Naive B cell (primary cell): ENCODE measurements around the gene ATP10A. TPM values are rescaled to one million over a fixed set of nuclear protein-coding genes. Genes with fewer than 3 reads are reported as not detected.

Experiments
- ATAC-seq, 2 donors: fragments of 150-1000 bp; cut with Tn5 transposase; 2 replicates each; pipeline ENCODE4 v1.10.0; 2021; ENCODE audit warnings: low read depth in 2 of 2, mild to moderate bottlenecking in 2 of 2, moderate library complexity in 2 of 2
- DNase-seq: peaks from one replicate; pipeline ENCODE4 v3.0.0; 2022
- H3K27ac Mint-ChIP-seq, 6 donors: one replicate each; pipeline ENCODE4 v1.8.0; 2020 to 2022; ENCODE audit warnings: mild to moderate bottlenecking in 6 of 6, mixed read lengths in 6 of 6, moderate library complexity in 5 of 6, inconsistent platforms in 2 of 6
- H3K27me3 Mint-ChIP-seq, 3 donors: one replicate each; pipeline ENCODE4 v1.8.0; 2021 to 2022; ENCODE audit warnings: mixed read lengths in 3 of 3, mild to moderate bottlenecking in 1 of 3
- H3K36me3 Mint-ChIP-seq, 2 donors: one replicate each; pipeline ENCODE4 v1.8.0; 2020 to 2022; ENCODE audit warnings: mixed read lengths in 2 of 2, inconsistent platforms in 1 of 2, mild to moderate bottlenecking in 1 of 2
- H3K4me1 Mint-ChIP-seq, 3 donors: one replicate each; pipeline ENCODE4 v1.8.0; 2020 to 2022; ENCODE audit warnings: mixed read lengths in 3 of 3, inconsistent platforms in 1 of 3, mild to moderate bottlenecking in 1 of 3, moderate library complexity in 1 of 3
- H3K4me3 Mint-ChIP-seq, 8 donors: one replicate each; pipeline ENCODE4 v1.8.0; 2020 to 2022; ENCODE audit warnings: mild to moderate bottlenecking in 8 of 8, mixed read lengths in 8 of 8, moderate library complexity in 8 of 8, inconsistent platforms in 2 of 8
- H3K9me3 Mint-ChIP-seq, 7 donors: one replicate each; pipeline ENCODE4 v1.8.0; 2020 to 2022; ENCODE audit warnings: mixed read lengths in 7 of 7, mild to moderate bottlenecking in 5 of 7, inconsistent platforms in 2 of 7, moderate library complexity in 1 of 7
- polyA plus RNA-seq, 6 donors: library from polyadenylated mRNA; unstranded; fragments of 300-500 nt; fragmentation: Illumina TruSeq; gene quantifications; one replicate each; pipeline ENCODE4 v1.2.3, GENCODE V29; 2021; ENCODE audit warnings: low read depth in 6 of 6

ATP10A gene
- polyA plus RNA-seq, 6 donors from 2014 or later: 0.14 to 0.15 TPM; not detected in 4

DNA sequence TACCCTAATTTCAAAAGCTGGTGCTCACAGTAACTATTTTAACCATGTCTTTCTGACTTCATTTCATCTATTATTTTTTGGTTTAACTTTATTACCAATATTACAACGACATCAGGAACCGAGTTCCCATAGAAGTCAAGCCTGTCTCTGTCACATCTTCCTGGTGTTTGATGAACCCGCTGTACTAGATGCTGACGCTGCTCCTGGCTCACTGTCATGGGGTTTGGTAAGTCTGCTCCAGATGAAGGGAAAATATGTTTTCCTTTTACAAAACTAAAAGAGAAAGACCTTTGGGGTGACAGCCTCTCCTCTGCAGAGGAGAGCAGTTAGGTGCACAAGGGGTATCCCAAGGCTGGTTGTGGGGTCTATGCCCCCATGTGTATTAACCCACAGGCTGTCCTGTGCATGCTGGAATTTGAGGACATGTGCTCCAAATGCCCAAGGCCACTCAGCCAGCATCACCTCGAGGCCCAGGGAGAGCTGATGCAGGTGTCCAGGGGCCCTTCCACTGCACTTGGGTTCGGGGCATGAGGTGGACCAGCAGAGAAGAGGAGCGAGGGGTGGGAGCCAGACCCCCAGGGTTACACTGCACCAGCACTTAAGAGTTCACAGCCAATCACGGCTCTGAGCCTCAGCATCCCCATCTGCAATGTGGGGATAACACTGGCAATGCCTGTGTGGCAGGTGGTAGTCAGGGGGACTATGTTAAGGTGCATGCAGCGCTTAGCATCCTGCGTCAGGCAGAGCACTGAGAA is 62.2 kb downstream of the ATP10A start:
- H3K4me3 Mint-ChIP-seq: peak overlapping the region in 4 of 8 donors; percentile 17 to 63 (median 54)
- DNase-seq (no peak), ATAC-seq (no peak)
- H3K27ac Mint-ChIP-seq: peak overlapping the region in 1 of 6 donors; percentile 8
- H3K36me3 Mint-ChIP-seq: no peaks in the 10 kb centered on the region
- H3K4me1 Mint-ChIP-seq: peaks cover 33 to 46% (median 45%) of the 10 kb centered on the region in 3 donors
- H3K27me3 Mint-ChIP-seq: peaks cover 17 to 30% (median 28%) of the 10 kb centered on the region in 3 donors
- H3K9me3 Mint-ChIP-seq: peaks cover 0 to 2% (median 0%) of the 10 kb centered on the region in 7 donors

DNA sequence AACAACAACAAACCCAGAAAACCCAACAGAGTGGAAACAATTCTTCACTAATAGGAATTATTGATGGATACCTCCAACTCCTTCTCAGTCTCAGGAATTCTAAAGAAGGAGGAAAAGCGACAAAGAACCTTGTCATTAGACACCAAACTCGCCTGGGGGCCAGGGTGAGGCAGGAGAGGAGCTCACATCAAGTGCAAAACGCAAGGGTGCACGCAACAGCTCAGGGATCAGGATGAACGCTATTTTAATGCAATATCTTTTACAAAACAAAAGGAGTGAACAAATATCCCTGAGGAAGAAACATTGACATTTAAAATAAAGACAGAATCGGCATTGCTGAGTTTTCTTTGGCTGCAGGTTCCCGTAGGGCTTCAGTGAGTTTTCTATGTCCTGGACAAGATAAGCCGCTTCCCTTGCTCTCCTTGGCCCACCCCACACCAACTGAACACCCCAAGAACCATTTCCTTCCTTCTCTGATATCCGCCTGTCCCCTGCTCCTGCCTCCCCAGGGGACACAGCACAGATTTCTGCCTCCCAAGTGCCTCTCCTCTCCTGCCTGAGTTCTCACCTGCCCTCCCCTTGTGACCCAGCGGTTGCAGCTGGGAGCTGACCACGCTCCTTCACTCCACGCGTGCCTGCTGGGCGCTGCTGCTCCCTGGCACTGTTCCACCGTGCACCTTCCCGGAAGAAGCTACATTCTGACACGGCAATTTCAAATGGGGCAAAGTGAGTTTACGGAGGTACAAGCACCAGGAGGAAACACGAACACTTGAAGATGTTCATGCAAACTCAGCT is 63.0 kb downstream of the ATP10A start:
- H3K4me3 Mint-ChIP-seq: peak overlapping the region in 7 of 8 donors; percentile 16 to 72 (median 60)
- H3K27ac Mint-ChIP-seq: peak overlapping the region in 3 of 6 donors; percentile 8 to 90 (median 16)
- ATAC-seq (no peak), DNase-seq (no peak)
- H3K9me3 Mint-ChIP-seq: peaks cover 0 to 2% (median 0%) of the 10 kb centered on the region in 7 donors
- peaks cover 17 to 31% (median 30%) of the 10 kb centered on the region in 3 donors for H3K27me3 Mint-ChIP-seq
- H3K4me1 Mint-ChIP-seq: peaks cover 39 to 54% (median 52%) of the 10 kb centered on the region in 3 donors
- H3K36me3 Mint-ChIP-seq: no peaks in the 10 kb centered on the region

GRCh38 chr15:25797936-25798901 is 64.9 kb downstream of the ATP10A start:
- Mint-ChIP-seq H3K9me3 (peaks cover 0 to 4% (median 2%) of the 10 kb centered on the region in 7 donors), H3K4me1 (peaks cover 45 to 71% (median 71%) of the 10 kb centered on the region in 3 donors), H3K36me3 (no peaks in the 10 kb centered on the region)

GRCh38 chr15:25797511-25797935 is 65.6 kb downstream of the ATP10A start:
- H3K4me3 Mint-ChIP-seq: peak overlapping the region in 2 of 8 donors; percentile 38 to 50
- H3K36me3 Mint-ChIP-seq: no peaks in the 10 kb centered on the region
- H3K9me3 Mint-ChIP-seq: peaks cover 0 to 5% (median 2%) of the 10 kb centered on the region in 7 donors
- H3K27me3 Mint-ChIP-seq: peaks cover 17 to 35% (median 30%) of the 10 kb centered on the region in 3 donors
- ATAC-seq: no peak
- peak overlapping the region in 1 of 6 donors; percentile 76 for H3K27ac Mint-ChIP-seq
- DNase-seq: no peak
- peaks cover 41 to 78% (median 78%) of the 10 kb centered on the region in 3 donors for H3K4me1 Mint-ChIP-seq

More at GRCh38 chr15:25797936-25798901, 64.9 kb downstream of the ATP10A start:
- Mint-ChIP-seq H3K27ac (peak overlapping the region in 2 of 6 donors; percentile 21 to 82), H3K27me3 (peaks cover 17 to 33% (median 30%) of the 10 kb centered on the region in 3 donors), H3K4me3 (peak overlapping the region in 7 of 8 donors; percentile 62 to 85 (median 80))
- no peak for ATAC-seq
- DNase-seq: no peak

DNA sequence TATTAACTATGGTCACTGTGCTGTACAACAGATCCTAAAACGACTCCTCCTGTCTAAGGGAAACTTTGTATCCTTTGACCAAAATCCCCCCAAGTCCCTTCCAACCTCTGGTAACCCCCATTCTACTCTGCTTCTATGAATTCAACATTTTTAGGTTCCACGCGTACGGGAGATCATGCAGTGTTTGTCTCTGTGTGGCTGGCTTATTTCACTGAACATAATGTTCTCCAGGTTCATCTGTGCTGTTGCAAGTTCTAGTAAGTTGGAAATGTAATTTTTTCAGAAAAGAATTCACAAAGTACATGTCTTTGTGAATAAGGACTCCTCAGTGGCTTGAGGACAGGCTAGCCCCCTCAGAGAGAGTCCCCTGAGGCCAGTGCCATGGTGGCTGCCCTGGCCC is 66.1 kb downstream of the ATP10A start:
- no peaks in the 10 kb centered on the region for H3K36me3 Mint-ChIP-seq
- peaks cover 0 to 5% (median 2%) of the 10 kb centered on the region in 7 donors for H3K9me3 Mint-ChIP-seq
- ATAC-seq (no peak), DNase-seq (no peak)
- peaks cover 17 to 35% (median 30%) of the 10 kb centered on the region in 3 donors for H3K27me3 Mint-ChIP-seq
- H3K4me3 Mint-ChIP-seq: no peak overlapping the region
- H3K4me1 Mint-ChIP-seq: peaks cover 40 to 83% (median 83%) of the 10 kb centered on the region in 3 donors
- no peak overlapping the region for H3K27ac Mint-ChIP-seq

DNA sequence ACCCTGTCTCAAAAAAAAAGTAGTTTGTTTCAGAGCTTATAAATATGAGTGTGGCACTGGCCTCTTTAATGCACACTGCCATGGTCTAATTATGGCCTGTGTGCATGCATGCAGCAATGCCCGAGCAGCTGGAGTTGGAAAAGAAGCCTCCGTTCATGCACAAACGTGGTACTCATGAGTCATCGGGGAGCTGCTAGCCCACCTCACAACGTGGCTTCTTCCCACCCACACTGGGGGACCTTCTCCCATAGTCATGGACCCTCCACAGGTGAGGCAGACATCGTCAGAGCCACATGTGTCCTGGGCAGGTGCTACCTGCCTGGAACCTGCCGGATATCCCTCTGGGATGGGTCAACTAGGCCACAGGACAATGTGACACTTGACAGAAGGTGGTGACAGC is 66.7 kb downstream of the ATP10A start:
- H3K27me3 Mint-ChIP-seq: peaks cover 19 to 35% (median 32%) of the 10 kb centered on the region in 3 donors
- ATAC-seq (no peak), DNase-seq (no peak)
- peaks cover 0 to 5% (median 2%) of the 10 kb centered on the region in 7 donors for H3K9me3 Mint-ChIP-seq
- H3K27ac Mint-ChIP-seq: no peak overlapping the region
- H3K4me3 Mint-ChIP-seq: no peak overlapping the region
- H3K4me1 Mint-ChIP-seq: peaks cover 40 to 86% (median 84%) of the 10 kb centered on the region in 3 donors
- no peaks in the 10 kb centered on the region for H3K36me3 Mint-ChIP-seq

- H3K27me3 Mint-ChIP-seq: peaks cover 22 to 37% (median 35%) of the 10 kb centered on the region in 3 donors
- H3K9me3 Mint-ChIP-seq: peaks cover 0 to 5% (median 2%) of the 10 kb centered on the region in 7 donors
- H3K4me1 Mint-ChIP-seq: peaks cover 40 to 91% (median 80%) of the 10 kb centered on the region in 3 donors
- ATAC-seq (peak; percentile 57 to 61), DNase-seq (peak; percentile 37)
- peak overlapping the region in 7 of 8 donors; percentile 4 to 87 (median 52) for H3K4me3 Mint-ChIP-seq
- peak overlapping the region in 2 of 6 donors; percentile 2 to 65 for H3K27ac Mint-ChIP-seq
- no peaks in the 10 kb centered on the region for H3K36me3 Mint-ChIP-seq
Measured at GRCh38 chr15:25795712-25796111, 67.4 kb downstream of the ATP10A start.

DNA sequence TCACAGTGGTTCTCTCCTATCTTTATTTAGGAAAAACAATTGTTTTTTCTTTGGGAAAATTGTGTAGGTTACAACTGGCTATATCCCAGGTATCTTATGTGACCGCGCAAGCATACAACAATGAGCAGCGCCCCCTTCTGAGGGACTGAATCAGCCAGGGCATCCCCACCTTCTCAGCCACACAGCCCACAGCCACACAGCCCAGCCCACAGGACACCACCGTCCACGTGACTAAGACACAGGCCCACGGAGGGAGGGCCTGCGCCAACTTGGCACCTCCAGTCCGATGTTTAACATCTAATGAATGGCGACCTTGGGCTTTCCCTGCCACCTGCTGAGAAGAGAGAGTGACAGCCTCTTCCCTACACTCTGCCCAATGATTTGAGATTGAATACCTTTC is 68.1 kb downstream of the ATP10A start:
- ATAC-seq (no peak), DNase-seq (no peak)
- H3K9me3 Mint-ChIP-seq: peaks cover 0 to 5% (median 2%) of the 10 kb centered on the region in 7 donors
- peaks cover 22 to 36% (median 32%) of the 10 kb centered on the region in 3 donors for H3K27me3 Mint-ChIP-seq
- H3K4me1 Mint-ChIP-seq: peaks cover 35 to 85% (median 73%) of the 10 kb centered on the region in 3 donors
- peak overlapping the region in 2 of 8 donors; percentile 44 to 52 for H3K4me3 Mint-ChIP-seq
- H3K27ac Mint-ChIP-seq: no peak overlapping the region
- no peaks in the 10 kb centered on the region for H3K36me3 Mint-ChIP-seq

GRCh38 chr15:25793354-25794050 is 69.6 kb downstream of the ATP10A start:
- peaks cover 26 to 71% (median 57%) of the 10 kb centered on the region in 3 donors for H3K4me1 Mint-ChIP-seq
- H3K4me3 Mint-ChIP-seq: peak overlapping the region in 7 of 8 donors; percentile 60 to 88 (median 71)
- peak overlapping the region in 3 of 6 donors; percentile 2 to 75 (median 44) for H3K27ac Mint-ChIP-seq
- peak; percentile 62 for DNase-seq
- peak; percentile 90 to 91 for ATAC-seq
- H3K36me3 Mint-ChIP-seq: peaks cover 0 to 3% of the 10 kb centered on the region in 2 donors
- peaks cover 0 to 5% (median 2%) of the 10 kb centered on the region in 7 donors for H3K9me3 Mint-ChIP-seq
- peaks cover 14 to 32% (median 29%) of the 10 kb centered on the region in 3 donors for H3K27me3 Mint-ChIP-seq

DNA sequence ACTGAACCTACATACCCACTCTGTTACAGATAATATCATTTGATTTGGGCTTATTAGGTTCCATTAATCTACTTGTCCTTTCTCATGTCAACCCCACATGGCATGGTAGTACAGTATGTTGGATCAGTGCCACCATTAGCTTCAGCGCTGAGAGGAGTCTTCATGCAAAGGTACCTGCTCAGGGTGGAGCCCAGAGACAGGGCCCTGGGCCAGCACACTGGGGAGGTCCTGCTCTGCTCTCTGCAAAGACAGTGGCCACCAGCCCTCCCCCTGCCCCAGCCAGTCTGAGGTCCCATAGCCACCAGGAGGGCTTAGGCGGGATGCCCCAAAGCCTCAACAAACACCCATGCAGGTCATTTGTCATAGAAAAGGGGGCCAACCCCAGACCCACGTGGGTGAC is 71.0 kb downstream of the ATP10A start:
- no peak for ATAC-seq
- peaks cover 0 to 5% (median 2%) of the 10 kb centered on the region in 7 donors for H3K9me3 Mint-ChIP-seq
- H3K27me3 Mint-ChIP-seq: peaks cover 5 to 31% (median 23%) of the 10 kb centered on the region in 3 donors
- H3K27ac Mint-ChIP-seq: no peak overlapping the region
- peaks cover 20 to 57% (median 47%) of the 10 kb centered on the region in 3 donors for H3K4me1 Mint-ChIP-seq
- no peak overlapping the region for H3K4me3 Mint-ChIP-seq
- no peak for DNase-seq
- peaks cover 0 to 5% of the 10 kb centered on the region in 2 donors for H3K36me3 Mint-ChIP-seq

DNA sequence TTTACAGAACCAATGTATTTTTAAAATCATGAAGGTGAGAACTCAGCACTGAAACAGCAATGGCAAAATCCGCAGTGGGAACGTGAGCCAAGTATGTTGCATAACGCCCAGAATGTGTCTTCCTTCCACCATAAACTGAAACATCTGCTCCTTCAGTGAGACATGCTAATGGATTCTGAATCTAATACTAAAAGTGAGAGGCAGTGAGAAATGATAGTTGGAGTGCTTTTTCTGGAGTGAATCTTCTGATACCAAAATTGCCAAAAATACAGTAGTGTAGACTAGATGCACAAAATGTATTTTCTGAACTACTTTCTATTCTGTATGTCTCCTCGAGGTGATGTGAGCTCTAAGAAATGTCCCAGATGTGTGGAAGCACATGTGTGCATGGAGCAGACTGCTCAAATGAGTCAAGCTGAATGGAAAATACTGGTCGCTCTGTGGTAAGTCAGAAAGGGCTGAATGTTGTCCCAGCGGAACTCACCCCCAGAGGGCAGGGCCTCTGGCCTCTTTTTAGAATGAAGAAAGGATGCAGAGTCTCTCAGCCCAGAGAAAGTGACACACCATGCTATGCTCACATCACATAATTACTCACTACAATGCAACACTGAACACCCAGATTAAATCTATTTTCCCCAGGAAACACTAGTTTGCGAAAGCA is 73.0 kb downstream of the ATP10A start:
- Mint-ChIP-seq H3K27ac (no peak overlapping the region), H3K4me1 (peaks cover 16 to 45% (median 37%) of the 10 kb centered on the region in 3 donors), H3K36me3 (peaks cover 0 to 5% of the 10 kb centered on the region in 2 donors), H3K27me3 (peaks cover 5 to 37% (median 19%) of the 10 kb centered on the region in 3 donors), H3K9me3 (peaks cover 0 to 5% (median 2%) of the 10 kb centered on the region in 7 donors), H3K4me3 (no peak overlapping the region)
- ATAC-seq: no peak
- no peak for DNase-seq
